ENCODE measurements around the gene ALG9.

- TF ChIP-seq EZH2 (IDR thresholded peaks at IDR 0.05) (no peak), REST (IDR thresholded peaks at IDR 0.05; ENCODE audit: low read depth) (no peak), CTCF (IDR thresholded peaks at IDR 0.05 in 2 of 3, conservative IDR thresholded peaks at IDR 0.05 in 1 of 3; ENCODE audit: borderline replicate concordance in 1 of 3, insufficient read depth in 1 of 3, low read depth in 2 of 3, low read length in 2 of 3) (no peak), POLR2A (IDR thresholded peaks at IDR 0.05; ENCODE audit: borderline replicate concordance, extremely low read depth, insufficient read depth, insufficient read length) (no peak)
Observed at GRCh38 chr11:111886844-111887243, 15.5 kb upstream of the ALG9 start.

Measured in HCT116 (cell line).